Stomach (tissue), 4 donors: ENCODE measurements around the gene WDR77.

Experiments
- EP300 ChIP-seq: sonication (generic); formaldehyde crosslinking; IDR thresholded peaks from one replicate; pipeline ENCODE4 v1.6.1; 2017; ENCODE audit warnings: antibody characterized with exemption
- POLR2A ChIP-seq, 4 donors: fragments of 450-650 bp; IDR thresholded peaks; one replicate each; pipeline ENCODE4 v1.6.1; 2016; ENCODE audit warnings: antibody characterized with exemption in 4 of 4, control low read depth in 2 of 4, mild to moderate bottlenecking in 1 of 4, moderate library complexity in 1 of 4
- POLR2AphosphoS5 ChIP-seq, 3 donors: sonication (generic); formaldehyde crosslinking; IDR thresholded peaks; one replicate each; pipeline ENCODE4 v1.6.1; 2016; ENCODE audit warnings: antibody characterized with exemption in 3 of 3
- TF ChIP-seq, protein P1 (sequence below), 7 experiments: fragments of 450-650 bp in 4 of 7; fragments of 200-600 bp in 3 of 7; sonication (generic) in 3 of 7; IDR thresholded peaks; one replicate each; pipeline ENCODE4 v1.5.1; 2016 to 2019; ENCODE audit warnings: antibody characterized with exemption in 7 of 7, control low read depth in 2 of 7, mild to moderate bottlenecking in 1 of 7

DNA sequence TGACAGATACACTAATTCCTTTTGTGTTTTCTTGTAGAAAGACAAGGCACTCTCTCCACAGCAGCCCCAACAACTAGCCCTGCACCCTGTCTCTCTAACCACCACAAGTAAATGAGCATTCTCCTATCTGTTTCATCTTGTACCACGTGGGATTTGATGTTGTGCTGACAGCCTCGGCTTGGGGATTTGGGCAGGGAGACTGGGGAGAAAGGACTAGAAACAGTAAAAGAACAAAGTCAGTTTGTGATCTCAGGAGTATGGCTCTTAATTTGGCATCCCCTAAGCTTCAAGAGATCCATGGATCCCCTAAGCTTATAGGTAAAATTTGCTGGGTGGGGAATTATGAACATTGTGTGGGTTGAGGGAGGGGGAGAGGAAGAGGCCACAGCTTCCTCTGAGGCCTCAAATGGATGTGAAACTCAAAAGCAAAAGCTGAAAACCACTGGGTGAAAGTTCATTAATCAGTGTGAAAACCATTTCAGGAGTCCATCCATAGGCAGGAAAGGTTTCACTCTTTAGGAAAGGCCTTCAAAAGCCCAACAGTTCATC lies 27.8 kb upstream of the WDR77 start:
- TF ChIP-seq EP300, result no peak
- TF ChIP-seq, protein P1, sequence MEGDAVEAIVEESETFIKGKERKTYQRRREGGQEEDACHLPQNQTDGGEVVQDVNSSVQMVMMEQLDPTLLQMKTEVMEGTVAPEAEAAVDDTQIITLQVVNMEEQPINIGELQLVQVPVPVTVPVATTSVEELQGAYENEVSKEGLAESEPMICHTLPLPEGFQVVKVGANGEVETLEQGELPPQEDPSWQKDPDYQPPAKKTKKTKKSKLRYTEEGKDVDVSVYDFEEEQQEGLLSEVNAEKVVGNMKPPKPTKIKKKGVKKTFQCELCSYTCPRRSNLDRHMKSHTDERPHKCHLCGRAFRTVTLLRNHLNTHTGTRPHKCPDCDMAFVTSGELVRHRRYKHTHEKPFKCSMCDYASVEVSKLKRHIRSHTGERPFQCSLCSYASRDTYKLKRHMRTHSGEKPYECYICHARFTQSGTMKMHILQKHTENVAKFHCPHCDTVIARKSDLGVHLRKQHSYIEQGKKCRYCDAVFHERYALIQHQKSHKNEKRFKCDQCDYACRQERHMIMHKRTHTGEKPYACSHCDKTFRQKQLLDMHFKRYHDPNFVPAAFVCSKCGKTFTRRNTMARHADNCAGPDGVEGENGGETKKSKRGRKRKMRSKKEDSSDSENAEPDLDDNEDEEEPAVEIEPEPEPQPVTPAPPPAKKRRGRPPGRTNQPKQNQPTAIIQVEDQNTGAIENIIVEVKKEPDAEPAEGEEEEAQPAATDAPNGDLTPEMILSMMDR (IDR thresholded peaks at IDR 0.05), result no peak
- no peak for TF ChIP-seq POLR2A (IDR thresholded peaks at IDR 0.05)
- TF ChIP-seq POLR2AphosphoS5 (IDR thresholded peaks at IDR 0.05), result no peak
